H9 (cell line): ENCODE data around the gene DISC1. TPM values are rescaled to one million over a fixed set of nuclear protein-coding genes. Genes with fewer than 3 reads are reported as not detected.

Experiments
- DNase-seq: peaks from one replicate; pipeline ENCODE4 v3.0.0-alpha.2; 2017
- H2AFZ ChIP-seq: one replicate; pipeline ENCODE4 v1.6.1; 2013; ENCODE audit warnings: mild to moderate bottlenecking, low read length, control low read depth, moderate library complexity
- H2AK5ac ChIP-seq: 2 replicates; pipeline ENCODE4 v1.6.1; 2013; ENCODE audit warnings: low read length, control low read depth, mixed read lengths; ENCODE audit not compliant: insufficient read length
- H2BK120ac ChIP-seq: one replicate; pipeline ENCODE4 v1.6.1; 2013; ENCODE audit warnings: low read depth, mild to moderate bottlenecking, low read length, control low read depth, inconsistent platforms; ENCODE audit not compliant: poor library complexity, severe bottlenecking
- H2BK12ac ChIP-seq: 2 replicates; pipeline ENCODE4 v1.6.1; 2013; ENCODE audit warnings: low read length, control low read depth, mixed read lengths, low read depth; ENCODE audit not compliant: insufficient read length
- H2BK15ac ChIP-seq: 2 replicates; pipeline ENCODE4 v1.6.1; 2013; ENCODE audit warnings: low read depth, low read length, control low read depth
- H2BK20ac ChIP-seq: one replicate; pipeline ENCODE4 v1.6.1; 2013; ENCODE audit warnings: low read depth, mild to moderate bottlenecking, low read length, control low read depth, inconsistent platforms; ENCODE audit not compliant: poor library complexity, severe bottlenecking
- H2BK5ac ChIP-seq: 2 replicates; pipeline ENCODE4 v1.6.1; 2013; ENCODE audit warnings: low read length, control low read depth, mixed read lengths; ENCODE audit not compliant: insufficient read length
- H3K14ac ChIP-seq: 2 replicates; pipeline ENCODE4 v1.6.1; 2013; ENCODE audit warnings: low read length, control low read depth; ENCODE audit not compliant: insufficient read depth
- H3K18ac ChIP-seq: 2 replicates; pipeline ENCODE4 v1.6.1; 2013; ENCODE audit warnings: low read depth, mild to moderate bottlenecking, mixed read lengths, low read length, control low read depth; ENCODE audit not compliant: insufficient read length
- H3K23ac ChIP-seq: 2 replicates; pipeline ENCODE4 v1.6.1; 2013; ENCODE audit warnings: low read length, control low read depth, mixed read lengths, low read depth; ENCODE audit not compliant: insufficient read length
- H3K23me2 ChIP-seq: 2 replicates; pipeline ENCODE4 v1.6.1; 2013; ENCODE audit warnings: low read depth, mild to moderate bottlenecking, mixed read lengths, low read length, control low read depth; ENCODE audit not compliant: insufficient read length, poor library complexity, severe bottlenecking
- H3K27ac ChIP-seq: 2 replicates; pipeline ENCODE4 v1.5.1; 2013; ENCODE audit warnings: low read length, control low read depth, mixed read lengths, low read depth; ENCODE audit not compliant: insufficient read length
- H3K27me3 ChIP-seq: 2 replicates; pipeline ENCODE4 v1.6.1; 2013; ENCODE audit warnings: low read length, control low read depth, inconsistent platforms; ENCODE audit not compliant: insufficient read depth
- H3K4ac ChIP-seq: 2 replicates; pipeline ENCODE4 v1.6.1; 2013; ENCODE audit warnings: low read depth, mild to moderate bottlenecking, control low read depth, inconsistent platforms, low read length, moderate library complexity
- H3K4me1 ChIP-seq: 2 replicates; pipeline ENCODE4 v1.6.1; 2013; ENCODE audit warnings: low read length, control low read depth, inconsistent platforms; ENCODE audit not compliant: insufficient read depth
- H3K4me2 ChIP-seq: 2 replicates; pipeline ENCODE4 v1.6.1; 2013; ENCODE audit warnings: low read length, control low read depth, mixed read lengths; ENCODE audit not compliant: insufficient read length, insufficient read depth
- H3K56ac ChIP-seq: 2 replicates; pipeline ENCODE4 v1.6.1; 2013; ENCODE audit warnings: low read depth, mild to moderate bottlenecking, mixed read lengths, low read length, control low read depth; ENCODE audit not compliant: insufficient read length
- H3K79me1 ChIP-seq: 2 replicates; pipeline ENCODE4 v1.6.1; 2013; ENCODE audit warnings: low read depth, mild to moderate bottlenecking, moderate library complexity, low read length, control low read depth, inconsistent platforms; ENCODE audit not compliant: insufficient read depth, poor library complexity, severe bottlenecking
- H3K79me2 ChIP-seq: 2 replicates; pipeline ENCODE4 v1.6.1; 2013; ENCODE audit warnings: low read length, control low read depth, inconsistent platforms; ENCODE audit not compliant: insufficient read depth
- H3K9ac ChIP-seq: 2 replicates; pipeline ENCODE4 v1.6.1; 2013; ENCODE audit warnings: low read length, control low read depth, mixed read lengths; ENCODE audit not compliant: insufficient read length; ENCODE audit errors: extremely low read depth
- H3K9me3 ChIP-seq: one replicate; pipeline ENCODE4 v1.6.1; 2013; ENCODE audit warnings: low read depth, low read length, inconsistent platforms; ENCODE audit not compliant: control insufficient read depth
- H3T11ph ChIP-seq: one replicate; pipeline ENCODE4 v1.6.1; 2013; ENCODE audit warnings: mild to moderate bottlenecking, low read length, control low read depth, inconsistent platforms
- H4K20me1 ChIP-seq: one replicate; pipeline ENCODE4 v1.6.1; 2013; ENCODE audit not compliant: control insufficient read depth, insufficient read length, insufficient read depth
- H4K5ac ChIP-seq: 2 replicates; pipeline ENCODE4 v1.6.1; 2013; ENCODE audit warnings: low read depth, mild to moderate bottlenecking, mixed read lengths, low read length, control low read depth; ENCODE audit not compliant: insufficient read length
- H4K8ac ChIP-seq: replicated peaks from 2 replicates; pipeline ENCODE4 v1.6.1; 2013; ENCODE audit warnings: low read length, control low read depth, mixed read lengths, low read depth; ENCODE audit not compliant: insufficient read length
- H4K91ac ChIP-seq: 2 replicates; pipeline ENCODE4 v1.6.1; 2013; ENCODE audit warnings: low read depth, mild to moderate bottlenecking, moderate library complexity, mixed read lengths, low read length, control low read depth; ENCODE audit not compliant: insufficient read length
- H3K27ac Mint-ChIP-seq, 3 experiments: 2 replicates in 2 of 3; 3 replicates in 1 of 3; pipeline ENCODE4 v1.8.0; 2020 to 2021; ENCODE audit warnings: mixed read lengths in 3 of 3, mild to moderate bottlenecking in 1 of 3, moderate library complexity in 1 of 3
- H3K27me3 Mint-ChIP-seq: 2 replicates; pipeline ENCODE4 v1.8.0; 2021; ENCODE audit warnings: low read depth, mild to moderate bottlenecking, moderate library complexity, mixed read lengths
- H3K36me3 Mint-ChIP-seq, 3 experiments: 2 replicates in 2 of 3; 3 replicates in 1 of 3; pipeline ENCODE4 v1.8.0; 2020 to 2021; ENCODE audit warnings: low read depth in 3 of 3, mixed read lengths in 3 of 3; ENCODE audit not compliant: insufficient read depth in 1 of 3
- H3K4me1 Mint-ChIP-seq, 2 experiments: 2 replicates each; pipeline ENCODE4 v1.8.0; 2020; ENCODE audit warnings: mixed read lengths in 2 of 2
- H3K4me3 Mint-ChIP-seq, 2 experiments: 2 replicates in 1 of 2; 3 replicates in 1 of 2; pipeline ENCODE4 v1.8.0; 2020 to 2021; ENCODE audit warnings: mild to moderate bottlenecking in 2 of 2, mixed read lengths in 2 of 2, moderate library complexity in 1 of 2
- H3K9me3 Mint-ChIP-seq, 2 experiments: 2 replicates in 1 of 2; 3 replicates in 1 of 2; pipeline ENCODE4 v1.8.0; 2020; ENCODE audit warnings: mild to moderate bottlenecking in 2 of 2, mixed read lengths in 2 of 2, moderate library complexity in 1 of 2
- WGBS: extraction: QIAGEN DNeasy Blood & Tissue Kit; methylation state at CpG from one replicate; pipeline ENCODE4 v1.1.7; 2013; ENCODE audit warnings: missing lambda C conversion rate, low lambda C conversion rate, mixed read lengths; ENCODE audit not compliant: insufficient read length; ENCODE audit errors: extremely low coverage; 5-methylcytosine and 5-hydroxymethylcytosine counted together
- total RNA-seq: library from RNA; stranded (reverse); gene quantifications from 2 replicates; pipeline ENCODE4 v1.2.1, GENCODE V29; 2021
- TF ChIP-seq, protein P1 (sequence below): fragments of 200-600 bp; sonication (generic); conservative IDR thresholded peaks from 3 replicates; pipeline ENCODE4 v1.8.0; 2021; ENCODE audit warnings: antibody characterized with exemption, mild to moderate bottlenecking

DISC1 gene
- total RNA-seq, 1 experiment from 2014 or later: 2.5 TPM

- no peak overlapping the region for H3K4me2 ChIP-seq
- H3K56ac ChIP-seq: no peak overlapping the region
- no peak overlapping the region for H3K14ac ChIP-seq
- no peaks in the 10 kb centered on the region for H4K20me1 ChIP-seq
- no peaks in the 10 kb centered on the region for H3K79me1 ChIP-seq
- no peak overlapping the region for H2AK5ac ChIP-seq
- no peak overlapping the region for H2BK12ac ChIP-seq
- H2BK20ac ChIP-seq: no peak overlapping the region
- H3K23me2 ChIP-seq: no peaks in the 10 kb centered on the region
- no peak overlapping the region for H2BK120ac ChIP-seq
- H3K9ac ChIP-seq: no peak overlapping the region
- H2BK5ac ChIP-seq: no peak overlapping the region
- H3K4me1 Mint-ChIP-seq: no peaks in the 10 kb centered on the region; a peak in 1 of 4 replicates
- H3T11ph ChIP-seq: no peak overlapping the region
- H3K4me3 Mint-ChIP-seq: no peak overlapping the region
- H4K91ac ChIP-seq: no peak overlapping the region
- no peak overlapping the region for H4K8ac ChIP-seq
- H3K9me3 ChIP-seq: no peaks in the 10 kb centered on the region
- H4K5ac ChIP-seq: no peak overlapping the region
- no peaks in the 10 kb centered on the region for H3K79me2 ChIP-seq
- no peak overlapping the region for H3K4ac ChIP-seq
- WGBS: no CpG with 5 or more reads among the region's 1 CpG
- no peak overlapping the region for H2BK15ac ChIP-seq
- H3K9me3 Mint-ChIP-seq: peaks cover 0 to 2% of the 10 kb centered on the region in 2 experiments; a peak in 1 of 5 replicates
- H3K27ac ChIP-seq: no peak overlapping the region
- no peaks in the 10 kb centered on the region for H3K4me1 ChIP-seq
- H3K23ac ChIP-seq: no peak overlapping the region
- H3K36me3 Mint-ChIP-seq: no peaks in the 10 kb centered on the region
- TF ChIP-seq, protein P1, sequence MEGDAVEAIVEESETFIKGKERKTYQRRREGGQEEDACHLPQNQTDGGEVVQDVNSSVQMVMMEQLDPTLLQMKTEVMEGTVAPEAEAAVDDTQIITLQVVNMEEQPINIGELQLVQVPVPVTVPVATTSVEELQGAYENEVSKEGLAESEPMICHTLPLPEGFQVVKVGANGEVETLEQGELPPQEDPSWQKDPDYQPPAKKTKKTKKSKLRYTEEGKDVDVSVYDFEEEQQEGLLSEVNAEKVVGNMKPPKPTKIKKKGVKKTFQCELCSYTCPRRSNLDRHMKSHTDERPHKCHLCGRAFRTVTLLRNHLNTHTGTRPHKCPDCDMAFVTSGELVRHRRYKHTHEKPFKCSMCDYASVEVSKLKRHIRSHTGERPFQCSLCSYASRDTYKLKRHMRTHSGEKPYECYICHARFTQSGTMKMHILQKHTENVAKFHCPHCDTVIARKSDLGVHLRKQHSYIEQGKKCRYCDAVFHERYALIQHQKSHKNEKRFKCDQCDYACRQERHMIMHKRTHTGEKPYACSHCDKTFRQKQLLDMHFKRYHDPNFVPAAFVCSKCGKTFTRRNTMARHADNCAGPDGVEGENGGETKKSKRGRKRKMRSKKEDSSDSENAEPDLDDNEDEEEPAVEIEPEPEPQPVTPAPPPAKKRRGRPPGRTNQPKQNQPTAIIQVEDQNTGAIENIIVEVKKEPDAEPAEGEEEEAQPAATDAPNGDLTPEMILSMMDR: no peak
- no peak overlapping the region for H3K18ac ChIP-seq
- DNase-seq: no peak
- H3K27me3 ChIP-seq: no peaks in the 10 kb centered on the region
- no peak overlapping the region for H2AFZ ChIP-seq
- H3K27me3 Mint-ChIP-seq: no peaks in the 10 kb centered on the region
- no peak overlapping the region for H3K27ac Mint-ChIP-seq
Measured at GRCh38 chr1:231638647-231639046, 12.1 kb downstream of the DISC1 start.
